22Rv1 (cell line): ENCODE results near the gene PANK3.

ENCODE experiments used
- CTCF ChIP-seq: fragments of 450-650 bp; IDR thresholded peaks from 2 replicates; pipeline ENCODE4 v1.5.1; 2017; ENCODE audit warnings: mild to moderate bottlenecking
- ZFX ChIP-seq: fragments of 450-650 bp; IDR thresholded peaks from 2 replicates; pipeline ENCODE4 v1.6.1; 2017; ENCODE audit warnings: antibody characterized with exemption, borderline replicate concordance

DNA sequence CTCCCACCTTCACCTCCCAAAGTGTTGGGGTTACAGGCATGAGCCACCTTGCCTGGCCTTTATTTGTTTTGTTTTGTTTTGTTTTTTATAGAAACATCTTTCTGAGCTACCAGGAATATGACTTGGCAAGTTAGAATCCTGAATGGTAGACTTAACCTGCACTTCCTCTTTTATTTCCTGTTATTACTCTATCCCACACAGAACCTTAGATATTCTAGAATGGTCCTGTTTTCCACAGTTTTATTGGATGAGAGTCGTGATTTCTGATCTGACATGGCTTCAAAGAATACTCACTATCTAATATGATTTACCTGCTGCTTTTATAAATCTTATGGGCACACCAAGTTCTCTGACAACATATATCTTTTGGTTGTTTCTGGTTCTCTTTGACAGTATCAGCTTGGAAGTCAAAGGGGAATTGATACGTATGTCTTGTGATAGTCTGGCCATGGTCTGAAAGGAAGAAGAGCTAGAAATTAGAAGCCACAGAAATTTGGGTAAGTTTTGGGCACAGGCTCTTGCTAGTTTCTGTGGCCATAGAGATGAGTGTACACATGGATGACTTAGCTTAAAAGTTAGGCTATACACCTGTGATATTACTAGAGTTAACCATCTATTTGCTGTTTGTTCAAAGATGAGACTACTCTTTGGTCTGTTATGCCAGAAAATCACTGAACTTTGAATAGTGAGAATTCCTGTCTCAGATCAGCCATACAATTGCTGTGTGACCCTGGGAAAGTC, 4.7 kb upstream of the PANK3 start:
- TF ChIP-seq CTCF: no peak
- no peak for TF ChIP-seq ZFX
